IPS-18c (cell line): ENCODE data around the gene PAX5.

ENCODE experiments used
- H3K4me3 ChIP-seq: 2 replicates; pipeline ENCODE4 v1.7.0; 2013; ENCODE audit warnings: low read depth, mild to moderate bottlenecking, low read length, moderate library complexity; ENCODE audit not compliant: insufficient read depth
- H3K9me3 ChIP-seq: one replicate; pipeline ENCODE4 v1.6.1; 2013; ENCODE audit warnings: mild to moderate bottlenecking, low read length, moderate library complexity; ENCODE audit not compliant: control insufficient read depth, insufficient read depth

PAX5 gene

DNA sequence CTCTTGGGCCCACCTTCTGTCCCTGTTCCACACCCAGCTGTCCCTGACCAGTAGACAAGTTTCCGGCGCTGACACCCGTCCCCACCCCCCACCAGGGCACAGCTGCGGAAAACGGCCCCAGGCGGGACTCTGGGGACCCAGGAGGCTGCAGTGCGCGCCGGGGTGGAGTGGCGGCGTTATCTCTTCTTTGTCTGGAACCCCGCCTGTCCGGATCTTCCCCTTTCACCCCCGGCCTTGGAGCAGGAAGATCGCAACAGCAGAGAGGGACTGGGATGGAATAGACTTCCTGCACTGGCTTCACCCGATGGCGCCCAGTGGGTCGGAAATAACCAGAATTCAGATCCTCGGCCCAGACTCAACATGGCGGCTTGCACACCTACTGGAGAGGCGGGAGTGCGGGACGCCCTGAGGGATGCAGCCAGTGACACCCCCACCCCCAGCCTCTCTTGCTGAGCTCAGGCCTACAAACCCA is 4.7 kb downstream of the PAX5 start:
- Histone ChIP-seq H3K9me3 (no peaks in the 10 kb centered on the region), H3K4me3 (peak overlapping the region; percentile 56)

DNA sequence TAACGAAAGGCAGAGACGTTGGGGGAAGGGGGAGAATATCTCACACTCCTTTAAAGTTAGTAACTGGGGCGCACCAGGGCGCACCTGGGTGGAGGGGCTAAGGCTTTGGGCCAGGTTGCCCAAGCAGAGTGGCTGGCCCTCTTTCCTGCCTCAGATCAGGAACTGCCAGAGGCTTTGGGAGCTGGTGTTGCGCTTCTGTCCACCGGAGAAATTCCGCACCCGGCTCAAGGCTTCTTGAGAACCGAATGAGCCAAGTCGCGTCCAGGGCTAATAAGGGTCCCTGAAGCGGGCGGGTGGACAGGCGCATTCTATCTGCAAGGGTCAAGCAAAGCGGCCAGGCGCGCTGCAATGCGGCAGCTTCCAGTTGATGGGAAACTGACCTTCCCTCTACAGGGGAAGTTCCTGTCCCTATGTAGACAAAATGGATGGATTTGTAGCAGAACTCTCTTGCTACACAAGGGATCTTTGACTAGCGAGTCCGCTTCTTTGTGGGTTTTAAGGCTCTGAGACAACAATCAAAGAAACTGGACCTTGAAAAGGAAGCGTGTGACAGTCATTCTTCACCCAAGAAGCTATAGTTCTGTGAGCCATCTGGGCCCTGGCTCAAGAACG is 5.5 kb downstream of the PAX5 start:
- no peaks in the 10 kb centered on the region for H3K9me3 ChIP-seq
- H3K4me3 ChIP-seq, result peak overlapping the region; percentile 44; the same call in 1 of the 2 replicates

DNA sequence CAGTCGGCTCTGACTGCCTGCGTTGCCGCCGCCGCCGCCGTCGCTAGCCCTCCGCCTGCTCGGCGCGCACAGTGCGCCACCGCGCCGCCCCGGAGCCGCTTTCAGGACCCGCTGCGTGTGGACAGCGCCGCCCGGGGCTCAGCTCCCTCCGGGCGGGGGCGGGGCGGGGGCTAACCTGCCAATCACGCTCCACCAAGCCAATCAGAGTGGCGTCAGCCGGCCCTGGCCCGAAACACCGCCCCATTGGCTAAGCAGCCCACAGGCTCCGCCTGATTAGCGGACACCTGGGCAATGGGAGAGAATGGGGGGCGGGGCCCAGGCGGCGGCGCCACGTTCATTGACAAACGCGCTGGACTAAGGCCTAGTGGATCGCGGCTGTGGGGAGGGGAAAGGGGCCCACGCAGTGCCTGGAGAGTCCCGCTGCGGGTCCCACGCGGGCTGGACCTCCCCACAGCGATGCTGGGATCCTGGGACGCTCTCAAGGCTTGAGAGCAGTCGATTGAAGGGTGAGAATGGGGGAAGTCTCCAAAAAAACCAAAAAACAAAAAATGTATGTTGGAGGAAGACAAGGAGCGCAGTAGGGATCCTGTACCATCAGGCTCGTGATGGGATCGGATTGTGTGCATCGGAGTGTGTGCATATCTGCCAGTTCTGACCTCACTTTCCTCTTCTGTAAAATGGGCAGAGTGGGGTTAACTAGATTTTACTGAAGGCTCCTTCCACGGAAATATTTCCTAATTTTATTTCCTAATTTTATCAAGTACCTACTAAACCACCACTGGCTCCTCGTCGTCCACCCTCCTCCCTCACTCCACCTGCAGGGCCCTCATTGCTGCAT is 6.3 kb downstream of the PAX5 start:
- peak overlapping the region; percentile 52 for H3K4me3 ChIP-seq
- H3K9me3 ChIP-seq, result no peaks in the 10 kb centered on the region

DNA sequence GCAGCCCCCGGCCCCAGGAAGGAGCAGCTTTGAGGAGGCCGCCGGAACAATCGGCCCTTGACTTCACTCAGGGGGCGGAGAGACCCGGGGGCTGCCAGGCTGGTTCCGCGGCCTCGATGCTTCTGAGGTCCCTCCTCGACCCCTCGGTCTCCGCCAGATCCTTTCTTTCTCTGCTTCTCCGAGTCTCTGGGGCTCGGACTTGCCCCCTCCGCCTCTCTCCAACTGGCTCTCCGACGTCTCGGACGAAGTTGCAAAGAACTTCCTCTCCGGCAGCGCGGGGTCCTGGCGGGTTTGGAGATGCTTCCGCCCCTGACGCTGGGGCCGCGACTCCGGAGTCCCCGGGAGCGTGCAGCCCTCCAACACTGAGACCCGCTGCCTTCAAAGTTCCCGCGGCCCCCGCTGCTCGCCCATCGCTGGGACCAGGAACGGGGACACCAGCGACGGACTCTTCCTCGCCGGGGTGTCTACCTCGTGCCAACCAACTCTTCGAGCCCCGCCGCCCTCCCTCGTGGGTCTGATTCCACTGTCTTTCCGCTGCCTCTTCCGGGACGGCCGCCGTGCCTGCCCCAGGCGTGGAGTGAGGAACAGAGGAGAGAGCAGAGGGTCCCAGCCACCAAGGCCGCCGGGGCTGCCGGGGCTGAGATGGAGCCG is 7.0 kb downstream of the PAX5 start:
- no peaks in the 10 kb centered on the region for H3K9me3 ChIP-seq
- peak overlapping the region; percentile 52 for H3K4me3 ChIP-seq

DNA sequence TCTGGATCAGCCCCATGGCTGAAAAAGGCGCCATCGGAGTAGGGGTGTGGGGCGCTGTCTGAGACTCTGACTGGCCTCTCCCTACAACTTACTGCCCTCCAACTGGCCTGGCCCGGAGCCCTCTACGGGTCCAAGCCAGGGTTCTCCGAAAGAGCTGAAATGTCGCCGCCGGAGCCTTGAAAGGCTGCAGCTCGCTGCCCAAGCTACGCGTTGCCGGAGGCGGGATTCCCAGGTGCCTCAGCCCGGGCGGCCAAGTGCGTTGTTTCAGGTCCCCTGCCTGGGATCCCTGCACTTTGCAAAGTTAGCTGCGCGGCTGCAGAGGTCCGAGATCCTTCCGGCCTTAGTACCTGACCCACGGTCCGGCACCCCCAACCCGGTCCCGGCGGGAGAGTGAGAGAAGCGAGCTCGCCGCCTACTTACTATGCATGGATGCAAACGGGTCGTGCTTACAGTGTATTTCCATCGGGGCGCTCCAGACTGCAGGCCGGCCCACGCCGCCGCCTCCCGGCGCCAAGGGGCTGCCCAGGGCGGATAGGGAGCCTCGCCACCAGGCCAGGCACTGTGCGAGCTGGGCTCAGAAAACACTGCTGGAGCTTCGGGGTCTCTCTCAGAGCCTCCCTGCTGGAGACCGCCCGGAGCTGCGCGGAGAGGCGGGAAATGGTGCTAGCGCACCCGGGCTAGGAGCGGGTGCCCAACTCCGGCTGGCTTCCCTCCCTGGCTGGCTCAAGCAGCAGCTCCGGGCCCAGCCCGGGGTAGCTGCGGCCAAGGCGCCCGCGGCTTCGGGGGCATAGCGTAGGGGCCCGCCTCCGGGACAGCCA is 7.7 kb downstream of the PAX5 start:
- peak overlapping the region; percentile 52 for H3K4me3 ChIP-seq
- no peaks in the 10 kb centered on the region for H3K9me3 ChIP-seq

DNA sequence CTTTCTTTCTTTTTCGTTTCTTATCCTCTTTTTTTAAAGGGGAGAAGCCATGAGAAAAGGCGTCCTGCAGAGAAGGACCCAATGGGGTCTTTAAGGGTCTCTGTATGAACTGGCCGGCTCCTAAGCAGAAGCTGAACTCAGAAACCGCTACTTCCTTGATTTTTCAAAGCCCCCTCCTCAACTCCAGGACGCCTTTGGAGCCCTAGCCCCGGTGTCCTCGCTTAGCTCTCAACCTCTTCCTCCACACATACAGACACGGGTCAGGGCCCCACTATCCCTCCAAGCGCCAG is 8.3 kb downstream of the PAX5 start:
- no peaks in the 10 kb centered on the region for H3K9me3 ChIP-seq
- H3K4me3 ChIP-seq, result peak overlapping the region; percentile 52

DNA sequence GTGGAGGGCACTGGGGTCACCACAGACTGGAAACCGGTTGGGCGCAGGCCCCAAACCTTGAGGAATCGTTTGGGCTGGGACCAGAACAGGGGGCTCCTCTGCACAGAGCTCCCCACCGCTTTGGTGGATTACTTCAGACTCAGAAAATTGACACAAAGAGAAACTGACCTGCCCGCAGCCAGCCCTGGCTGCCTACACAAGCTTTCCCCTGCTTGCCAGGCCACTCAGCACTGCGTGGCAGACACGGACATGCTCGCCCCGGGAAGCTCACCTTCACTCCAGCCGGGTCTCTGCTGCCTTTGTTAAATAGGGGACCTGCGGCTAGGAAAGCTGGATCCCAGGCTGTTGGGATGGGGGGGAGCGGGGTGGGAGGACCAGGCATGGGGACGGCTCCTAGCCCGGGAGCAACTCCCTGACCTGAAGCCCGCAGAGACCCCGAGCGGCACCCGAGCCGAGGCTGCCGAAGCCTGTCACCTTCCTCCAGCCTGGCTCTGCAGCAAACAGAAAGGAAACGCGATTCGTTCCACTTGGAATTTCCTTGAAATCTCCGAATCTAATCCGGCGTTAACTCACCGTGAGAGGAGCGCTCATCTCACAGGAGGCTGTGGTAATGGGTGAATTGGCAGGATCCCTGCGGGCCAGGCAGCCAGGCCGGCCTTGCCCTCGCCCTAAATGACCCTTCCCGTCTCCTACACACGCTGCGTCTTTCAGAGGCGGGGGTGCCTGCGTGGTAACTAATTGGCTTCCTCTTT is 8.8 kb downstream of the PAX5 start:
- peak overlapping the region; percentile 52; the same call in 1 of the 2 replicates for H3K4me3 ChIP-seq
- no peaks in the 10 kb centered on the region for H3K9me3 ChIP-seq

DNA sequence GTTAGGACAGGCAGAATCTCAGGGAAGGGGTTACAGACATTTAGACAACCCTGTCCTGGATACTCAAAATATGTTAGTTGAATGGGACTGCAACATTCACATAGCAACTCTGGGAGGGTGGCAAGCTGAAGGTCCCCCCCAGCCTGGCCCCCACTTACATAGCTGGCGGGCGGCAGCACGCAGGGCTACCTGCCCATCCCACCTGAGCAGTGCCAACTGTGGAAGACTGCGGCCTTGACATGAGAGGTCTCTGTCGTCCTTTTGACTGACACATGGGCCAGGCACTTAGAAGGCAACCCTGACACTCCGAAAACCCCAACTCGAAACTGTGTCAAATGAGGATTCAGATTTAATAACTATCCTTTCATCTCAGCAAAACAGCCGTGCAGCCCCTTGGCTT is 16.5 kb downstream of the PAX5 start:
- no peaks in the 10 kb centered on the region for H3K9me3 ChIP-seq

DNA sequence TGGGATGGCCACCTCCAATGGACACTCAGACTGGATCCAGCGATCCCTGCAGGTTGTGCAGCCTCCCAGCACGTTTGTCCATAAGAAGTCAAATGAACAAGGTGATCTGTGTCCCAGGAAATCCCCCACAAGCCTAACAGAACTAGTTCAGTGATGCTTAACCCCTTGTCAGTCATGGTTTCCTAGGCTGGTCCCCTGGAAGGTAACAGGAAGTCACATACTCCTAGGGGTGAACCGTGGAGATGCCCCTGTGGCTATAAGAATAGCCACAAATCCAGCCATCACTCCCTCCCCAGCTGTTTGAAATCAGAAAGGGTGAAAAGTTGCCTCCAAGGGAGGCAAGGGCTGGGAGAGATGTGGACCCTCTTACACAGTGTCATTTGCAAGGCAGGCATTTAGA is 22.5 kb downstream of the PAX5 start:
- no peak overlapping the region for H3K4me3 ChIP-seq
- no peaks in the 10 kb centered on the region for H3K9me3 ChIP-seq

More for the DNA sequence above, 16.5 kb downstream of the PAX5 start:
- no peak overlapping the region for H3K4me3 ChIP-seq

DNA sequence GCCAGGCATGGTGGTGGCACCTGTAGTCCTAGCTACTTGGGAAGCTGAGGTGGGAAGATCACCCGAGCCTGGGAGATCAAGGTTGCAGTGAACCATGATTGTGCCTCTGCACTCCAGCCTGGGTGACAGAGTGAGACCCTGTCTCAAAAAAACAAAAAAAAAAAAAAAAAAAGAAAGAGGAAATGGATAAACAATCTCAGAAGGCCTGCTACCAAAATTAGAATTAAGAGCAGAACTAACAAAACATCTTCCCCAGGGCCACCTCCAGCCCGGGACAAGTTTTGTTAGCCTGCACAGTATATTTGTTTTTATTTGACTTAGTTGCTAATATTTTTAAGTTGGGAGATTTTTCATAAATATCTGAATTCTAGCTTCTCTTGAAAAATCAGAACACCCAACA is 23.1 kb downstream of the PAX5 start:
- H3K4me3 ChIP-seq, result no peak overlapping the region
- H3K9me3 ChIP-seq, result no peaks in the 10 kb centered on the region

DNA sequence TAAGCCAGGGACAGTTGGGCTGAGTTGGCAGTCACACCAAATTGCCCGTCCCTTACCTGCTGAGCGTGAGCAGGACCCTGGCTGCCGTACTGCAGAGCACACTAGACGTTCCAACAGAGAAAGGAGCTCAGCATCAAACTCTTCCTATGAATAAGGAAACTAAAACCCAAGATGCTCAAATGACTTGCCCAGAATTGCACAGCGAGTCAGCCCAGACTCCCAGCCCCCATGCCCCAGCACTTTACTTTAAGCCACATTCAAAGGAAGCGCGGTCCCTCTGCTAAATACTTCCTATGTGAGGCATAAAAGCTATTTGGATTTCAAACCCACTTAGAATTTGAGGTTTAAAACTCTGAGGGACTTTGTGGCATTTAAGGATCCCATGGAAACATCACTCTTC is 23.9 kb downstream of the PAX5 start:
- no peak overlapping the region for H3K4me3 ChIP-seq

DNA sequence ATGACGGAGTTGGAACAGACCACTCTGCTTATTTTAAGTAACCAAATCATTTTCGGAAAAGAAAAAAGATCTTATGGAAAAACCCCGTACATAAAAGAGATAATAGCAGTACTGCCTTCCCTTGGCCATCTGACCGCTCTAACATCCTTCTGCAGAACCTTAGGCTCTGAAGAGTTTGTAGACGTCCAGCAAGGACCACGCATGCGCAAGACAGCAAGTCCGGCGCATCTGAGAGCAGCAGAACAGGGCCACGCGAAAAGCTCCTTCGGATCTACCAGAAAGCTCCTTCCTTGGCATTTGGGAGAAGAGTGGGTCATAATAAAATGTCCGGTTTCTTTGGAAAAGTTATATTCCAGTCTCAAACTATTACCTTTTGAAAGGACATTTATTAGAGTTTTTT is 26.8 kb downstream of the PAX5 start:
- Histone ChIP-seq H3K9me3 (peaks cover 2% of the 10 kb centered on the region), H3K4me3 (no peak overlapping the region)

More for the DNA sequence above, 23.9 kb downstream of the PAX5 start:
- H3K9me3 ChIP-seq, result no peaks in the 10 kb centered on the region

DNA sequence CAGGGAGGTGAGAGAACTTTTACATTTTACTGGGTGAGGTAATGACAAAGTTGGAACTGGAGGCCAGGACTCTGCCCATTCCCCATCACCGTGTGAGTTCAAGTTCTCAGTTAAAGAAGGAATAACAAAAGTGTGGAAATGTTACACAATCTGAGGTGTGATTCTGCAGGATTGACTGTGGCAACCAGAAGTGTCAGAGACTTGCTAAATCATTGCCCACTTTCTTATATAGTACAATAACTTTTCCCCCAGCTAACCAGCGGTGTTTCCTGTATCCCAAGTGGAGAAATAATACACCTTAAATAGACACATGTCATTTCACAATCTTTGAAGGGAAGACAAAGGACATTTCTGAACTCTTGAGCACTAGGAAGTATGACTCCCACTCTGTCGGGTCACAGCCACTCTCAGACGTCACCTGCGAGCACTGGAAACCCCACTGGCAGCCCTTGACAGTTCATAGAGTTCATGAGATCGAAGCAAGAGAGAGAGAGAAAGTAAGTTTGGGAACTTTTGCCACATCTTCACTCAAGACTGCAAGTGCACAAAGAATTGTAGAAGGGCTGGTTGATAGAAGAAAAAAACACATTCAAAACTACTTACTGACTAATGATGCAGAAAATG is 28.4 kb downstream of the PAX5 start:
- H3K9me3 ChIP-seq, result peaks cover 2% of the 10 kb centered on the region
- H3K4me3 ChIP-seq, result no peak overlapping the region

DNA sequence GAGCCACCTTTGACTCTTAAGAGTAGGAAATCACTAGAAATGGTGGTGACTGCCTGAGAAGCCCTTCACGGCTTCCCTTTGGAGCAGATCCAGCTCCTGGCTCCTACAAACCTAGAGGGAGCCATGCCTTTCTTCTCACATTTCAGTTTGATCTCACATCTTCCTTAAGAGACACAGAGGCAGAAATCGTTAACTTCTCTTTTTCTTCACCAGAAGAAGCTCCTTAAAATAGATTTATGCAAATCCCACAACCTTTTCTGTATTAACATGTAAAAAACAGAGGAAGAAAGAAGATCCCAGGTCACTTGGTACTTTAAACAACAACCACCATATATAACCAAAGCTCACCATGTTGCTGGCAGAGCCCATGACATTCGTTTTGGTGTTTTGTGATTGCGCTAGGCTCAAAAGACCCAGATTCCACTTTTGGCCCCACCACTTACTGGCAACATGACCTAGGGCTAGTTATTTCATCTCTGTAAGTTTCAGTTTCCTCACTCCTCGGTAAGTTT is 29.6 kb downstream of the PAX5 start:
- Histone ChIP-seq H3K9me3 (peaks cover 2% of the 10 kb centered on the region), H3K4me3 (no peak overlapping the region)

DNA sequence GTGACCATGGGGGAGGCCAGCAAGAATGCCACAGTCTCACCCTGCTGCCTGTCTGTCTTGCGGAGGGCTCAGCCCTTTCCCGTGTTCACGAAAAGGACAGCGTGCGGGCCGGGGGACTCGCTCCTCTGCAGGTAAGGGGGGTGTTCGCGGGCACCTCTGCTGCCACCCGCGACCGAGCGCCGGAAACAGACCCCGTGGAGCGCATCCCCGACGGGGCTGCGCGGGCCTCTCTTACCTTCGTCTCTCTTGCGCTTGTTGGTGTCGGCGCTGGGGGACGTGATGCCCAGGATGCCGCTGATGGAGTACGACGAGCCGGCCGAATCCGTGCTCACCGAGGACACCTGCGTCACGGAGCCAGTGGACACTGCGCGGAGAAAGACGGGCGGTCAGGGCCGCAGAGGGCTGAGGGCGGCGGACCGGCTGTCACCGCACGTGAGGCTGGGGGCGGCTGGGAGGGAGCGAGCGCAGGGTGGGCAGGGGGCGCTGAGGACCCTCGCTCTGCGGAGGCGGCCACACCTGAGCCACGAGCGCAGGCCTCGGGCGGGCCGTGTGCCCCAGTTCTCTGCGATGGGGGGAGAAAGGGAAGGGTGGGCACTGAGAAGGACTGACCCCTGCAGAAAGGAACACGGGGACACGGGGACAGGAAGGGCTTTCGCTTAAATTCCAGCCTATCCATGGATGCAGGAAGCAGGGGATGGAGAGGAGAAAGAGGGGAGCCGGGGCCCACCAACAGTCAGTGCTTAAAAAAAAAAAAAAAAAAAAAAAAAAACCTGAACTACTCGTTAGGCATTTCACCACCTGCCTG is 31.5 kb downstream of the PAX5 start:
- H3K4me3 ChIP-seq, result peak overlapping the region; percentile 46

More for the DNA sequence above, 31.5 kb downstream of the PAX5 start:
- peaks cover 2% of the 10 kb centered on the region for H3K9me3 ChIP-seq
